ENCODE results near the gene MYL4. TPM values are rescaled to one million over a fixed set of nuclear protein-coding genes. Genes with fewer than 3 reads are reported as not detected.

MYL4 gene
- not detected in 2 replicates for total RNA-seq

DNA sequence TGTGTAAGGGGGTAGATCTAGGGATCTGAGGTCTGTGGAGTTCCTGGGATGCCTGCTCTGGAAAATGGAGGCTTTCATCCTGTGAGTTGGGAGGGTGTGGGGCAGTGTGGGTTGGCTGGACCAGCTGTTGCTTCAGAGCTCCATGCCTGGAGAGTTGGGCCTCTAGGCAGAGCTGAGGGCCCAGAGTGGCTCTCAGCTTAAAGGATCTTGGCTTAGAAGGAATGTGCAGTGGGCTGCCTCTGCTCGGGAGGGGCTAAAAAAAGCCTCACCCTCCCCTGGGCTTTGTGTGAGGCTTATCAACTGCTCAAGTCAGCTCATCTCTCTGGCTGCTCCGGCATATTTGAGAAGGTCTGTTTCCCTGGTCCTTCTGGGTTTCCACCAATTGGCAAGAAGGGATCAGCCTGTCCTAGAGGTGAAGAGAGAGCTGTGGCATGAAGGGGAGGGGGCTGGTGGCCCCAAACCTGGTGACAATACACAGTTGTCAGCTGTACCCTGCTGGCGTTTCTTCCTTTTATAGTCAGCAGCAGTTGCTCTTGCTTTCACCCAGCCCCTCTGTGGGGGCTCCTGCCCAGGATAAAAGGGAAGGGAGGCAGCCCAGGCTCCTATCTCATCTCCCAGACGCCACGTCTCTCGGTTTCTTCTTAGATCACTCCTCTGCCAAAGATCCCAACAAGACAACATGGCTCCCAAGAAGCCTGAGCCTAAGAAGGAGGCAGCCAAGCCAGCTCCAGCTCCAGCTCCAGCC lies at the start of gene MYL4:
Gene MYL4, plus strand, starts transcription at position 605 of the 745 bp plus-strand sequence. Its CDS starts 75 bp downstream, at position 680.

DNA sequence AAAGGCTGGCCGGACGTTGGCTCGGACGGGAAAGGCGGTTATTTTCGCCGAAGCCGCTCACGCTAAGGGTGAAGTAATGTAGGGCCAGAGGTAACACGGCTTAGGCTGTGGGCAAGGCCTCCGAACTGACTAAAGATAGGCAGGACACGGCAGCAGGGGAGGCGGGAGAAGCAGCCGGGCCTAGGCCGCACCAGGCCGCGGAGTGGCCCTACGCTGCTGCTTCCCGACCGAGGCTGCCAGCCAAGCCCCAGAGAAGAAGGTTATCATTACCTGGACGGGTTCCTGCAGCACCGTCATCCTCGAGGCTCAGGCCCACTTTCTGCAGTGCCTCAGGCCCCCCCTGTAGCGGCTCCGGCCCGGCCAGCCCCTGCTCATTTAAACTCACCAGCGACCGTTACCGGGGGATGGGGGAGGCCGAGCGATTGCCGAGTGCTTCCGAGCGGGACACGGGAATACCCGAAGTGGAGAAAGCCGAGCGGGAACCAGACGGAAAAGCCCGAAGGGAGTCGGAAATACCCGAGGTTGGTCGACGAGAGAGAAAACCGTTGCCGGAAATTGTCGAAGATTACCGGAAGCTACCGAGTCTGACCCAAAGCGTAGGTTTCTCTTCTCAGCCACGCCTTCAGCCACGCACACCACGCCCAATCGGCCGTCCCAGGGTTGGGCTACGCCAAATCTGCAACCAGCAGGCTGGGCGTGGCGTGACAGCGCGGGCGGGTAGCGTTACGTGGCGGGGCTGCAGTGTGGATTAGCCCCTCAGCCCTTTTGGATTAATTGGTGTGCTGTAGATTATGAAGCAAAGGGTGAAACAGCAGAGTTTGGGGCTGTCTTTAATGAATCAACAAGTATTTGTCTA lies 20.0 kb upstream of the MYL4 start, which contains the start of gene CDC27:
Gene CDC27, minus strand, starts transcription at position 420 of the 856 bp plus-strand sequence. Its CDS starts 123 bp downstream, at position 297.

DNA sequence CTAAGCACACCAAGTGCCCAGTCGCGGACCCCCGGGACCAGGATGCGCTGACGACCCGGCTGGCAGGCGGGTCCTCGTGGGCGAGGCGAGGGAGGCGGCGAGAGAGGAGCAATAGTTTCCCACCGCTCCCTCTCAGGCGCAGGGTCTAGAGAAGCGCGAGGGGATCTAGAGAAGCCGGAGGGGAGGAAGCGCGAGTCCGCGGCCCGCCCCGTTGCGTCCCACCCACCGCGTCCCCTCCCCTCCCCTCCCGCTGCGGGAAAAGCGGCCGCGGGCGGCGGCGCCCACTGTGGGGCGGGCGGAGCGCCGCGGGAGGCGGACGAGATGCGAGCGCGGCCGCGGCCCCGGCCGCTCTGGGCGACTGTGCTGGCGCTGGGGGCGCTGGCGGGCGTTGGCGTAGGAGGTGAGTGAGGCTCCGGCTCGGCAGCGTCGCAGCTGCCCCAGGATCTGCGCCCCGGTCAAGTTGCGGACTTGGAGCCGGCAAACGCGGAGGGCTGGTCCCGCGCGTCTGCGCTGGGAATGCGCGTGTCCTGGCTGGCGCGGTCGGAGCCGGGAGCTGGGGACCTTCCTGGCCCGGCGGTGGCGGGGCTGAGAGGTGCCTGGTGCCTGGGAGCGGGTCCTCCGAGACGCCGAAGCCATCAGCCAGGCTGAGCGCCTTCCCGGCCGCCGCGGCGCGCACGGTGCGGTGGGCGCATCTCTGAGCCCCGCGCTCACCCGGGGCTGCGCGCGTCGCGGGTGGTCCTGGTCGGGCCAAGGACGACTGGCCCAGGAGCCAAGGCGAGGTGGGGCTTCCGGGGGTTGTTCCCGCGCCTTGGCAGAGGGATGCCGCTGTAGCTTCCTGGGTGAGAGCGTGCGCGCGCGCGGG lies 44.6 kb downstream of the MYL4 start, which contains the start of gene ITGB3:
Gene ITGB3, plus strand, starts transcription at position 287 of the 862 bp plus-strand sequence. Its CDS starts 35 bp downstream, at position 322.

Small RNA genes within 50 kb of the gene (small RNA-seq; reads per million reads assigned to genes)
- gene RNU7-186P, result not detected

Other genes starting within 250 kb of the MYL4 start
- gene RPRML, start 230.1 kb upstream of the MYL4 start, total RNA-seq, result not detected in 2 replicates
- 91.1 and 114 TPM in 2 replicates for gene CDC27, start 20.1 kb upstream of the MYL4 start, total RNA-seq
- 104 and 115 TPM in 2 replicates for gene ITGB3, start 44.5 kb downstream of the MYL4 start, total RNA-seq
- 4.1 and 4.8 TPM in 2 replicates for gene EFCAB13, start 114.6 kb downstream of the MYL4 start, total RNA-seq